Measurements from ENCODE around the gene KRT13.
A peak's percentile ranks its signal among the peaks of the same experiment; 100 is the strongest.

KRT13 gene

GRCh38 chr17:41504246-41504977 is 1.0 kb downstream of the KRT13 start:
- DNase-seq (ENCODE audit: low spot score), result no peak
- no peak for TF ChIP-seq CTCF (IDR thresholded peaks at IDR 0.05; ENCODE audit: extremely low read depth, missing control alignments)

- DNase-seq (ENCODE audit: low spot score), result no peak
- no peak for TF ChIP-seq CTCF (IDR thresholded peaks at IDR 0.05; ENCODE audit: extremely low read depth, missing control alignments)
These were observed 2.2 kb downstream of the KRT13 start for GRCh38 chr17:41503202-41503601.

- no peak for DNase-seq (ENCODE audit: low spot score)
- TF ChIP-seq CTCF (IDR thresholded peaks at IDR 0.05; ENCODE audit: extremely low read depth, missing control alignments), result no peak
These were observed 5.1 kb downstream of the KRT13 start for GRCh38 chr17:41500131-41500911.

- TF ChIP-seq CTCF (IDR thresholded peaks at IDR 0.05; ENCODE audit: extremely low read depth, missing control alignments), result no peak
- DNase-seq (ENCODE audit: low spot score), result no peak
These were observed 5.7 kb downstream of the KRT13 start for GRCh38 chr17:41499714-41500113.

- no peak for TF ChIP-seq CTCF (IDR thresholded peaks at IDR 0.05; ENCODE audit: extremely low read depth, missing control alignments)
- DNase-seq (ENCODE audit: low spot score), result no peak
These were observed 7.1 kb downstream of the KRT13 start for GRCh38 chr17:41498276-41498675.

GRCh38 chr17:41496803-41497484 is 8.5 kb downstream of the KRT13 start:
- TF ChIP-seq CTCF (IDR thresholded peaks at IDR 0.05; ENCODE audit: extremely low read depth, missing control alignments), result peak; percentile 37
- DNase-seq (ENCODE audit: low spot score), result peak; percentile 60

GRCh38 chr17:41494524-41494923 is 10.9 kb downstream of the KRT13 start:
- no peak for DNase-seq (ENCODE audit: low spot score)

More at GRCh38 chr17:41494524-41494923, 10.9 kb downstream of the KRT13 start:
- TF ChIP-seq CTCF (IDR thresholded peaks at IDR 0.05; ENCODE audit: extremely low read depth, missing control alignments), result no peak
